HEK293 (cell line): ENCODE results near the gene PGAM5.
"Not testable (repeated sequence)": the region's sequence is repeated elsewhere in the genome, so short reads cannot be mapped to it uniquely, and the experiment has no call there.

Experiments
- CTCF ChIA-PET: fragments of 350-600 bp; formaldehyde crosslinking; extraction: SDS; loops from one replicate; lab custom pipeline; 2021; ENCODE audit warnings: antibody characterized with exemption; lab: Yijun Ruan, JAX
- POLR2A ChIA-PET: fragments of 300-600 bp; formaldehyde crosslinking; extraction: SDS; loops from one replicate; lab custom pipeline; 2020; ENCODE audit warnings: antibody characterized with exemption, inconsistent platforms; lab: Yijun Ruan, JAX
- H3K27ac ChIP-seq: fragments of 200-500 bp; sonication (Bioruptor generic); 2 replicates; pipeline ENCODE4 v1.5.1; 2014; ENCODE audit warnings: low read depth, low read length, control low read depth, inconsistent platforms; ENCODE audit errors: extremely low read depth
- H3K36me3 ChIP-seq, 2 experiments: fragments of 200-500 bp in 1 of 2; sonication (Bioruptor generic) in 1 of 2; 1 replicate in 1 of 2; 2 replicates in 1 of 2; pipeline ENCODE4 v1.5.1; 2014 to 2017; ENCODE audit warnings: inconsistent platforms in 2 of 2, low read length in 2 of 2; ENCODE audit not compliant: control insufficient read depth in 2 of 2, insufficient read depth in 1 of 2
- H3K4me1 ChIP-seq: fragments of 200-500 bp; sonication (Bioruptor generic); 2 replicates; pipeline ENCODE4 v1.5.1; 2014; ENCODE audit warnings: mild to moderate bottlenecking, low read length, inconsistent platforms; ENCODE audit not compliant: control insufficient read depth, insufficient read depth
- H3K4me3 ChIP-seq: 2 replicates; pipeline ENCODE4 v1.5.1; 2011; ENCODE audit warnings: low read depth, mild to moderate bottlenecking, control low read depth, low read length, moderate library complexity
- H3K9me3 ChIP-seq: fragments of 200-500 bp; sonication (Bioruptor generic); 2 replicates; pipeline ENCODE4 v1.5.1; 2014; ENCODE audit warnings: low read depth, low read length, inconsistent platforms; ENCODE audit not compliant: control insufficient read depth, insufficient read depth
- GLI2 ChIP-seq: fragments of 450-650 bp; formaldehyde crosslinking; IDR thresholded peaks from 2 replicates; pipeline ENCODE4; 2017; ENCODE audit warnings: missing biosample characterization, missing genetic modification characterization, low read depth, borderline replicate concordance
- HOXD13 ChIP-seq: sonication (generic); formaldehyde crosslinking; IDR thresholded peaks from 2 replicates; pipeline ENCODE4 v1.8.0; 2022; ENCODE audit warnings: missing genetic modification reagents, borderline replicate concordance
- MYNN ChIP-seq: fragments of 450-650 bp; formaldehyde crosslinking; IDR thresholded peaks from 2 replicates; pipeline ENCODE4 v1.5.1; 2016; ENCODE audit warnings: missing biosample characterization, missing genetic modification characterization, borderline replicate concordance
- PRDM1 ChIP-seq: fragments of 450-650 bp; formaldehyde crosslinking; IDR thresholded peaks from 2 replicates; pipeline ENCODE4; 2016; ENCODE audit warnings: missing biosample characterization, missing genetic modification characterization
- YY2 ChIP-seq: fragments of 450-650 bp; formaldehyde crosslinking; IDR thresholded peaks from 2 replicates; pipeline ENCODE4 v1.5.1; 2016; ENCODE audit warnings: missing biosample characterization, missing genetic modification characterization
- ZBTB1 ChIP-seq: fragments of 450-650 bp; formaldehyde crosslinking; IDR thresholded peaks from 2 replicates; pipeline ENCODE4 v1.5.1; 2016; ENCODE audit warnings: missing biosample characterization, missing genetic modification characterization
- ZFP37 ChIP-seq: fragments of 450-650 bp; formaldehyde crosslinking; IDR thresholded peaks from 2 replicates; pipeline ENCODE4 v1.5.1; 2016; ENCODE audit warnings: missing biosample characterization, missing genetic modification characterization
- ZFP41 ChIP-seq: fragments of 450-650 bp; formaldehyde crosslinking; IDR thresholded peaks from 2 replicates; pipeline ENCODE4 v1.5.1; 2016; ENCODE audit warnings: missing biosample characterization, missing genetic modification characterization, borderline replicate concordance
- ZNF112 ChIP-seq: fragments of 450-650 bp; formaldehyde crosslinking; IDR thresholded peaks from 2 replicates; pipeline ENCODE4 v1.5.0; 2017; ENCODE audit warnings: missing biosample characterization, missing genetic modification characterization
- ZNF157 ChIP-seq: fragments of 450-650 bp; formaldehyde crosslinking; IDR thresholded peaks from 2 replicates; pipeline ENCODE4 v1.5.1; 2016; ENCODE audit warnings: missing biosample characterization, missing genetic modification characterization
- ZNF24 ChIP-seq: fragments of 450-650 bp; formaldehyde crosslinking; IDR thresholded peaks from 2 replicates; pipeline ENCODE4 v1.5.1; 2016; ENCODE audit warnings: missing biosample characterization, missing genetic modification characterization
- ZNF335 ChIP-seq: fragments of 450-650 bp; formaldehyde crosslinking; conservative IDR thresholded peaks from 2 replicates; pipeline ENCODE4 v1.5.1; 2016; ENCODE audit warnings: missing biosample characterization, missing genetic modification characterization
- ZNF426 ChIP-seq: fragments of 450-650 bp; formaldehyde crosslinking; IDR thresholded peaks from 2 replicates; pipeline ENCODE4 v1.5.1; 2017; ENCODE audit warnings: missing biosample characterization, missing genetic modification characterization, mild to moderate bottlenecking, inconsistent platforms, moderate library complexity
- ZNF433 ChIP-seq: fragments of 450-650 bp; formaldehyde crosslinking; IDR thresholded peaks from 2 replicates; pipeline ENCODE4 v1.5.1; 2016; ENCODE audit warnings: missing biosample characterization, missing genetic modification characterization, low read depth
- ZNF529 ChIP-seq: fragments of 450-650 bp; formaldehyde crosslinking; IDR thresholded peaks from 2 replicates; pipeline ENCODE4 v1.5.1; 2017; ENCODE audit warnings: missing genetic modification characterization, missing biosample characterization; ENCODE audit not compliant: insufficient replicate concordance
- ZNF560 ChIP-seq: fragments of 450-650 bp; formaldehyde crosslinking; IDR thresholded peaks from 2 replicates; pipeline ENCODE4 v1.5.1; 2017; ENCODE audit warnings: missing biosample characterization, missing genetic modification characterization, borderline replicate concordance
- ZNF561 ChIP-seq: fragments of 450-650 bp; IDR thresholded peaks from 2 replicates; pipeline ENCODE4 v1.5.1; 2018; ENCODE audit warnings: missing biosample characterization, missing genetic modification characterization, borderline replicate concordance
- ZNF621 ChIP-seq: fragments of 450-650 bp; formaldehyde crosslinking; IDR thresholded peaks from 2 replicates; pipeline ENCODE4 v1.5.1; 2017; ENCODE audit warnings: missing biosample characterization, missing genetic modification characterization
- ZNF623 ChIP-seq: fragments of 450-650 bp; formaldehyde crosslinking; IDR thresholded peaks from 2 replicates; pipeline ENCODE4 v1.5.1; 2016; ENCODE audit warnings: missing biosample characterization, missing genetic modification characterization
- ZNF701 ChIP-seq: fragments of 450-650 bp; formaldehyde crosslinking; IDR thresholded peaks from 2 replicates; pipeline ENCODE4 v1.5.1; 2016; ENCODE audit warnings: missing biosample characterization, missing genetic modification characterization
- ZNF76 ChIP-seq: fragments of 450-650 bp; formaldehyde crosslinking; IDR thresholded peaks from 2 replicates; pipeline ENCODE4; 2016; ENCODE audit warnings: low read depth, missing biosample characterization, missing genetic modification characterization, borderline replicate concordance
- ZNF776 ChIP-seq: fragments of 450-650 bp; formaldehyde crosslinking; IDR thresholded peaks from 2 replicates; pipeline ENCODE4 v1.5.0; 2017; ENCODE audit warnings: missing biosample characterization, missing genetic modification characterization, borderline replicate concordance
- ZNF837 ChIP-seq: fragments of 450-650 bp; formaldehyde crosslinking; IDR thresholded peaks from 2 replicates; pipeline ENCODE4 v1.5.1; 2016; ENCODE audit warnings: missing biosample characterization, missing genetic modification characterization
- TF ChIP-seq, protein P1 (sequence below): fragments of 450-650 bp; formaldehyde crosslinking; IDR thresholded peaks from 2 replicates; pipeline ENCODE4 v1.5.1; 2017; ENCODE audit warnings: missing biosample characterization, missing genetic modification characterization
- TF ChIP-seq, protein P2 (sequence below): fragments of 450-650 bp; formaldehyde crosslinking; optimal IDR thresholded peaks from 2 replicates; pipeline ENCODE3; 2016; ENCODE audit warnings: missing biosample characterization, mild to moderate bottlenecking, missing genetic modification characterization

The PGAM5 gene

DNA sequence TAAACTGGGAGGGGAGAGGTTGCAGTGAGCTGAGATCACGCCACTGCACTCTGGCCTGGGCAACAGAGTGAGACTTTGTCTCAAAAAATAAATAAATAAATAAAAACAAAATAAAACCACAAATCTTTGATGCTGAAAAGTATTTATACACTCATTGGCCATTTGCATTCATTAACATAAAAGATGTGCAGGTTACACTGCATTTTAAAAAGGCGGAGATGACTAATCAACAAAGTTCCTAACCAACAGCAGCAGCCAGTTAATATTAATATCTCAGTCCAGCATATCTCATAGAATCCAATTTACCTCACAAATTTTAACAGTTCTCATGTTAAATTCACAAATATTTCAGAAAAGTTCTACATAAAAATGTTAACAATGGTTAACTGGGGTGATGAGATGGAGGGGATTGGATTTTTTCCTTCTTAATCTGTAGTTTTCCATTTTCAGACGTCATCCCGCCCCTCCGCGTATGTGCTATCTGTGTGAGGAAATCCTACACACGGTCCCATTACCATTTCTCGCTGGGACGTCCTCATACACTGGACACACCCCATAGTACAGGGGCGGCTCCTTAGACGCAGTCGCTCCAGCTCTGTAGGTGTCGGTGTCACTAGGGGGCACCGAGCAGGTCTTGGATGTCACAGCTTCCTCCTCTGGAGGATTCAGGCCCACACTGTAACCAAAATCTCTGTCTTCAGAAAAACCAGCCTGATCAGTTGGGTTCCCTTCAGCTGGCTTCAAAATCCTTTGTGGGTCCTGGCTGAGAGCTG, 43.7 kb downstream of the PGAM5 start:
- TF ChIP-seq ZNF560 (tag by site-specific recombination) (no peak), ZBTB1 (tag by site-specific recombination) (no peak), PRDM1 (tag by site-specific recombination) (no peak), ZNF776 (no peak), HOXD13 (CRISPR knock-in tag) (no peak), MYNN (no peak), ZNF433 (no peak), ZFP37 (tag by site-specific recombination) (no peak), ZFP41 (tag by site-specific recombination) (no peak), ZNF561 (no peak), ZNF112 (tag by site-specific recombination) (no peak), ZNF623 (tag by site-specific recombination) (no peak), ZNF76 (tag by site-specific recombination) (no peak), ZNF157 (tag by site-specific recombination) (no peak)
- TF ChIP-seq, protein P1, sequence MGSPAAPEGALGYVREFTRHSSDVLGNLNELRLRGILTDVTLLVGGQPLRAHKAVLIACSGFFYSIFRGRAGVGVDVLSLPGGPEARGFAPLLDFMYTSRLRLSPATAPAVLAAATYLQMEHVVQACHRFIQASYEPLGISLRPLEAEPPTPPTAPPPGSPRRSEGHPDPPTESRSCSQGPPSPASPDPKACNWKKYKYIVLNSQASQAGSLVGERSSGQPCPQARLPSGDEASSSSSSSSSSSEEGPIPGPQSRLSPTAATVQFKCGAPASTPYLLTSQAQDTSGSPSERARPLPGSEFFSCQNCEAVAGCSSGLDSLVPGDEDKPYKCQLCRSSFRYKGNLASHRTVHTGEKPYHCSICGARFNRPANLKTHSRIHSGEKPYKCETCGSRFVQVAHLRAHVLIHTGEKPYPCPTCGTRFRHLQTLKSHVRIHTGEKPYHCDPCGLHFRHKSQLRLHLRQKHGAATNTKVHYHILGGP (tag by site-specific recombination), result no peak
- H3K27ac ChIP-seq, result no peak overlapping the region
- H3K4me3 ChIP-seq, result no peak overlapping the region
- H3K36me3 ChIP-seq, result peaks cover 58 to 87% of the 10 kb centered on the region in 2 experiments
- ChIA-PET CTCF (interaction anchor here (0.8 kb wide), 1 partner anchor 21 kb away, joined by 3 read pairs; no protein-coding TSS in a partner anchor), POLR2A (interaction anchor here (1.0 kb wide), 1 partner anchor 13 kb away, joined by 4 read pairs; no protein-coding TSS in a partner anchor)
- H3K9me3 ChIP-seq, result no peaks in the 10 kb centered on the region
- H3K4me1 ChIP-seq, result no peaks in the 10 kb centered on the region

DNA sequence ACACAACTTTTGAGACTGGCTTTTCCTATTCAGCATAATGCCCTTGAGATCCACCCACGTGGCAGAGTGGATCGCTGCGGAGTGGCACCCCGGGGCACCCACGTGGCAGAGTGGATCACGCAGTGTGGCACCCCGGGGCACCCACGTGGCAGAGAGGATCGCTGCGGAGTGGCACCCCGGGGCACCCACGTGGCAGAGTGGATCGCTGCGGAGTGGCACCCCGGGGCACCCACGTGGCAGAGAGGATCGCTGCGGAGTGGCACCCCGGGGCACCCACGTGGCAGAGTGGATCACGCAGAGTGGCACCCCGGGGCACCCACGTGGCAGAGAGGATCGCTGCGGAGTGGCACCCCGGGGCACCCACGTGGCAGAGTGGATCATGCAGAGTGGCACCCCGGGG, 48.2 kb downstream of the PGAM5 start:
- POLR2A ChIA-PET, H3K27ac ChIP-seq, CTCF ChIA-PET, H3K4me1 ChIP-seq, H3K4me3 ChIP-seq, H3K9me3 ChIP-seq: not testable (repeated sequence)
- H3K36me3 ChIP-seq, result peaks cover 18 to 53% of the 10 kb centered on the region in 2 experiments

DNA sequence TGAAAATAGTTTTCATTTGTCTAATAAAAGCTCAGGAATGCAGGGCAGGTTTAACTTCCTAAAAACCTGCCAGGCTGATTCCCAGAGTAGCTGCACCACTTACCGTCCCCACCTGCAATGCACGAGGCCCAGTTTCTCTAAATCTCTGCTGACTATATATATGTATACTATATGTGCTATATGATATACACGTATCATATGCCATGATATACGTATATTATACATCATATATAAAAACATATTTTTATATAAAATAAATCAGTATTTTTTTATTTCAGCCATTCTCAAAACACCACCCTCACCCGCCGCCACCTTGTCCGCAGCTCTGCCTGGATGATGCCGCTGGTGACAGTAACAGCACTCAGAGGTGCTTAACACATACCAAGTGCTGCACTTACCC, 48.7 kb downstream of the PGAM5 start:
- CTCF ChIA-PET, result interaction anchor here (0.7 kb wide), 1 partner anchor 847 kb away, joined by 4 read pairs; no protein-coding TSS in a partner anchor

More for the DNA sequence above, 48.7 kb downstream of the PGAM5 start:
- Histone ChIP-seq H3K36me3 (peaks cover 13 to 51% of the 10 kb centered on the region in 2 experiments), H3K4me1 (peaks cover 4% of the 10 kb centered on the region), H3K27ac (no peak overlapping the region), H3K4me3 (no peak overlapping the region; the same call in 1 of the 2 replicates), H3K9me3 (no peaks in the 10 kb centered on the region)
- TF ChIP-seq ZNF426 (tag by site-specific recombination), result no peak
- TF ChIP-seq ZNF24 (tag by site-specific recombination), result no peak
- TF ChIP-seq, protein P2, sequence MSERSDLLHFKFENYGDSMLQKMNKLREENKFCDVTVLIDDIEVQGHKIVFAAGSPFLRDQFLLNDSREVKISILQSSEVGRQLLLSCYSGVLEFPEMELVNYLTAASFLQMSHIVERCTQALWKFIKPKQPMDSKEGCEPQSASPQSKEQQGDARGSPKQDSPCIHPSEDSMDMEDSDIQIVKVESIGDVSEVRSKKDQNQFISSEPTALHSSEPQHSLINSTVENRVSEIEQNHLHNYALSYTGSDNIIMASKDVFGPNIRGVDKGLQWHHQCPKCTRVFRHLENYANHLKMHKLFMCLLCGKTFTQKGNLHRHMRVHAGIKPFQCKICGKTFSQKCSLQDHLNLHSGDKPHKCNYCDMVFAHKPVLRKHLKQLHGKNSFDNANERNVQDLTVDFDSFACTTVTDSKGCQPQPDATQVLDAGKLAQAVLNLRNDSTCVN (tag by site-specific recombination), result no peak
- TF ChIP-seq ZNF621 (tag by site-specific recombination), result no peak
- no peak for TF ChIP-seq GLI2
- no peak for TF ChIP-seq ZNF335
- no peak for TF ChIP-seq ZNF529 (tag by site-specific recombination)
- TF ChIP-seq ZNF837, result no peak
- TF ChIP-seq ZNF701 (tag by site-specific recombination), result no peak
- no peak for TF ChIP-seq YY2 (tag by site-specific recombination)
- POLR2A ChIA-PET, result interaction anchor here (0.7 kb wide), 1 partner anchor 311 kb away, joined by 7 read pairs; no protein-coding TSS in a partner anchor
